Measurements from ENCODE around the gene CDK8. TPM values are rescaled to one million over a fixed set of nuclear protein-coding genes. Genes with fewer than 3 reads are reported as not detected.
"Not testable (repeated sequence)": the region's sequence is repeated elsewhere in the genome, so short reads cannot be mapped to it uniquely, and the experiment has no call there.

The CDK8 gene
- total RNA-seq, 3 donors from 2014 or later = 13.3 to 15.4 (median 13.8) TPM

- no peaks in the 10 kb centered on the region for H3K36me3 ChIP-seq
- H3K4me3 ChIP-seq = no peak overlapping the region
- TF ChIP-seq POLR2AphosphoS5 (IDR thresholded peaks at IDR 0.05) (no peak), CTCF (IDR thresholded peaks at IDR 0.05) (no peak), POLR2A (IDR thresholded peaks at IDR 0.05) (no peak)
- no peak for DNase-seq (ENCODE audit: low spot score in 2 of 2)
- intact Hi-C loops (cut with DNase I; ENCODE audit: low total_unique reads) = no loop called here
- no peak overlapping the region for H3K27ac ChIP-seq
- no peaks in the 10 kb centered on the region for H3K27me3 ChIP-seq
- no peaks in the 10 kb centered on the region for H3K4me1 ChIP-seq
- H3K9me3 ChIP-seq = no peaks in the 10 kb centered on the region
These were observed 26.9 kb downstream of the CDK8 start for GRCh38 chr13:26280822-26281221.

DNA sequence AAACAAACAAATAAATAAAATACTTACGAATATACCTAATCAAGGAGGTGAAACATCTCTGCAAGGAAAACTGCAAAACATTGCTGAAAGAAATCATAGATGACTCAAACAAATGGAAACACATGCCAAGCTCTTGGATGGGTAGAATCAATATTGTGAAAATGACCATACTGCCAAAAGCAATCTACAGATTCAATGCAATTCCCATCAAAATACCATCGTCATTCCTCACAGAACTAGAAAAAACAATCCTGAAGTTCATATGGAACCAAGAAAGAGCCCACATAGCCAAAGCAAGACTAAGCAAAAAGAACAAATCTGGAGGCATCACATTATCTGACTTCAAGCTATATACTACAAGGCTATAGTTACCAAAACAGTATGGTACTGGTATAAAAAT is 32.0 kb downstream of the CDK8 start:
- intact Hi-C loops (cut with DNase I; ENCODE audit: low total_unique reads); H3K27ac ChIP-seq; H3K36me3 ChIP-seq: not testable (repeated sequence)

DNA sequence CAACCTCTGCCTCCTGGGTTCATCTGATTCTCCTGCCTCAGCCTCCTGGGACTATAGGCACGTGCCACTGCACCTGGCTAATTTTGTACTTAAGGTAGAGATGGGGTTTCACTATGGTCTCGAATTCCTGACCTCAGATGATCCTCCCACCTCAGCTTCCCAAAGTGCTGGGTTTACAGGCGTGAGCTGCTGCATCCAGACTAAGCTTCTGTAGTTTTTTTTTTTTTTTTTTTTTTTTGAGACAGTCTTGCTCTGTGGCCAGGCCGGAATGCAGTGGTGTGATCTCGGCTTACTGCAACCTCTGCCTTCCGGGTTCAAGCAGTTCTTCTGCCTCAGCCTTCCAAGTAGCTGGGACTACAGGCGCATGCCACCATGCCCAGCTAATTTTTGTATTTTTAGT is 34.9 kb downstream of the CDK8 start:
- H3K4me1 ChIP-seq; H3K36me3 ChIP-seq; intact Hi-C loops (cut with DNase I; ENCODE audit: low total_unique reads); H3K9me3 ChIP-seq; DNase-seq (ENCODE audit: low spot score in 2 of 2); H3K27ac ChIP-seq; H3K4me3 ChIP-seq; H3K27me3 ChIP-seq: not testable (repeated sequence)

More for the DNA sequence above, 32.0 kb downstream of the CDK8 start:
- not testable (repeated sequence) for H3K4me3 ChIP-seq; H3K4me1 ChIP-seq; DNase-seq (ENCODE audit: low spot score in 2 of 2); H3K9me3 ChIP-seq; H3K27me3 ChIP-seq

- Histone ChIP-seq H3K4me1 (no peaks in the 10 kb centered on the region), H3K4me3 (no peak overlapping the region), H3K9me3 (no peaks in the 10 kb centered on the region), H3K27ac (no peak overlapping the region), H3K36me3 (no peaks in the 10 kb centered on the region), H3K27me3 (no peaks in the 10 kb centered on the region)
- DNase-seq (ENCODE audit: low spot score in 2 of 2) = no peak
- intact Hi-C loops (cut with DNase I; ENCODE audit: low total_unique reads) = no loop called here
- no peak for TF ChIP-seq POLR2AphosphoS5 (IDR thresholded peaks at IDR 0.05)
- TF ChIP-seq CTCF (IDR thresholded peaks at IDR 0.05) = no peak
- TF ChIP-seq POLR2A (IDR thresholded peaks at IDR 0.05) = no peak
These were observed 41.9 kb downstream of the CDK8 start for GRCh38 chr13:26295812-26296211.

DNA sequence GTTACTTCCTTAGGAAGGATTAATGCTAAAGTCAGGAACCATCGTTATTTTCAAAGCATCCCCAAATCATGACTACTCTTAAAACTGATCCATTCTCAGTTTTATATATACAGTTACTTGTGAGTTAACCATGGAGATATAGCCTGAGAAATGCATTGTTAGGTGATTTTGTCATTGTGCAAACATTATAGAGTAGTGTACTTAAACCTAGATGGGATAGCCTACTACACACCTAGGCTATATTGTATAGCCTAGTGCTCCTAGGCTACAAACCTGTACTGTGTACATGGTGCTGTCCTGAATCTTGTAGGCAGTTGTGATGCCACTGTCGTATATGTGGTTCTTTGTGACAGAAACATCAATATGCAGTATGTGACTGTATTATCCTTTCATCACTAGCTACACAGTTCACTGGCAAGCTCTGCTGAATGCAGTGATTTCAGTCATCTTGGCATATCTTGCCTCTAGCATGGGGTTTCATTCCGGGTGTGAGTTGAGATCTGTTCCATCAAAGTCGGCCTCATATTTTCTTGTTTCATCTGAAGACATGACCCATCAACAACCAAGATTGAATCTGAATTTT is 45.3 kb downstream of the CDK8 start:
- Histone ChIP-seq H3K4me3 (no peak overlapping the region), H3K4me1 (no peaks in the 10 kb centered on the region), H3K9me3 (no peaks in the 10 kb centered on the region), H3K27me3 (no peaks in the 10 kb centered on the region), H3K36me3 (no peaks in the 10 kb centered on the region), H3K27ac (no peak overlapping the region)
- intact Hi-C loops (cut with DNase I; ENCODE audit: low total_unique reads) = no loop called here
- DNase-seq (ENCODE audit: low spot score in 2 of 2) = no peak
- no peak for TF ChIP-seq POLR2AphosphoS5 (IDR thresholded peaks at IDR 0.05)
- no peak for TF ChIP-seq POLR2A (IDR thresholded peaks at IDR 0.05)
- no peak for TF ChIP-seq CTCF (IDR thresholded peaks at IDR 0.05)

- Histone ChIP-seq H3K4me1 (no peaks in the 10 kb centered on the region), H3K27me3 (no peaks in the 10 kb centered on the region), H3K4me3 (no peak overlapping the region), H3K27ac (no peak overlapping the region), H3K9me3 (no peaks in the 10 kb centered on the region), H3K36me3 (no peaks in the 10 kb centered on the region)
- intact Hi-C loops (cut with DNase I; ENCODE audit: low total_unique reads) = no loop called here
- DNase-seq (ENCODE audit: low spot score in 2 of 2) = no peak
- no peak for TF ChIP-seq CTCF (IDR thresholded peaks at IDR 0.05)
- TF ChIP-seq POLR2AphosphoS5 (IDR thresholded peaks at IDR 0.05) = no peak
These were observed 46.2 kb downstream of the CDK8 start for GRCh38 chr13:26300140-26300539.
